Middle frontal gyrus (tissue), 1 donor: Measurements from ENCODE around the gene STIMATE.

ENCODE experiments used
- DNase-seq: peaks from one replicate; pipeline ENCODE4 v3.0.0-alpha.2; 2015; ENCODE audit warnings: low spot score; ENCODE audit errors: extremely low spot score

Gene STIMATE

GRCh38 chr3:52894756-52895155 lies 2.6 kb downstream of the STIMATE start:
- no peak for DNase-seq

GRCh38 chr3:52893723-52894122 lies 3.6 kb downstream of the STIMATE start:
- DNase-seq, result no peak

- no peak for DNase-seq
Measured at GRCh38 chr3:52892625-52893311, 4.6 kb downstream of the STIMATE start.

GRCh38 chr3:52892290-52892624 lies 5.1 kb downstream of the STIMATE start:
- DNase-seq, result no peak

- DNase-seq, result no peak
Measured at GRCh38 chr3:52891615-52892081, 5.7 kb downstream of the STIMATE start.

- DNase-seq, result no peak
Measured at GRCh38 chr3:52891164-52891563, 6.2 kb downstream of the STIMATE start.

GRCh38 chr3:52890735-52891134 lies 6.6 kb downstream of the STIMATE start:
- no peak for DNase-seq

- no peak for DNase-seq
Measured at GRCh38 chr3:52889901-52890300, 7.4 kb downstream of the STIMATE start.

GRCh38 chr3:52887166-52887565 lies 10.2 kb downstream of the STIMATE start:
- no peak for DNase-seq

GRCh38 chr3:52886049-52886730 lies 11.2 kb downstream of the STIMATE start:
- DNase-seq, result no peak

GRCh38 chr3:52882377-52882776 lies 15.0 kb downstream of the STIMATE start:
- DNase-seq, result no peak

GRCh38 chr3:52881871-52882270 lies 15.5 kb downstream of the STIMATE start:
- no peak for DNase-seq

- DNase-seq, result no peak
Measured at GRCh38 chr3:52880474-52880873, 16.9 kb downstream of the STIMATE start.

GRCh38 chr3:52880047-52880446 lies 17.3 kb downstream of the STIMATE start:
- DNase-seq, result no peak

GRCh38 chr3:52879581-52879980 lies 17.8 kb downstream of the STIMATE start:
- DNase-seq, result no peak

- DNase-seq, result no peak
Measured at GRCh38 chr3:52879090-52879489, 18.3 kb downstream of the STIMATE start.

- DNase-seq, result no peak
Measured at GRCh38 chr3:52877085-52877484, 20.3 kb downstream of the STIMATE start.

GRCh38 chr3:52874864-52875587 lies 22.3 kb downstream of the STIMATE start:
- no peak for DNase-seq

- DNase-seq, result no peak
Measured at GRCh38 chr3:52874160-52874701, 23.1 kb downstream of the STIMATE start.

GRCh38 chr3:52873433-52874159 lies 23.8 kb downstream of the STIMATE start:
- DNase-seq, result no peak

GRCh38 chr3:52872245-52872644 lies 25.1 kb downstream of the STIMATE start:
- DNase-seq, result no peak
